Measurements from ENCODE around the gene NDUFS8. TPM values are rescaled to one million over a fixed set of nuclear protein-coding genes. Genes with fewer than 3 reads are reported as not detected.
A peak's percentile ranks its signal among the peaks of the same experiment; 100 is the strongest.

Gene NDUFS8
- total RNA-seq, 1 experiment from 2014 or later, result 214 TPM

DNA sequence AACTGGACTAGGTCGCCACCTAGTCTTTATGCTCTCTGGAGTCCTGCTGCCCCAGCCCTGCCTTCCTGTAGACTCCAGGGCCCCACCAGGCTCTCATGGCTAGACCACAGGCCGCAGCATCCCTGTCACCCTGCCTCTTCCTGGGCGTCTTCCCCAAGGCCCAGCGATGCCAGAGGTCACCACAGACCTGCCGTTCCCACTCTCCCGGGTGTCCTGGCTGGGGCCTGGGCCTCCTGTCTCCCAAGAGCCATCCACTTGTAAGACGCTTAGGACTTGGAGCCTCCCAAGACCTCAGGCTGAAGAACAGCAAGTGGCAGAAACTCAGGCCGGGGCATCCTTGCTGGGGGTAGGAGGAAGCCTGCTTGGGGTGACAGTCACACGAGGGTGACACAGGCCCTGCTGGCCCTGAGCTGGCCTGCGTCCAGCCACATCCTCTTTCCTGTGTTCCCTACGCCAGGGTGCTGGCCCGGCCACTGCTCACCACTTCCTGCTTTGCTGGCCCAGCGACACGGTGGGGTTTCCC is 6.3 kb downstream of the NDUFS8 start:
- no peak overlapping the region for H3K9ac ChIP-seq (ENCODE audit: extremely low read depth, insufficient read length, low read length)
- H3K79me1 ChIP-seq (ENCODE audit: insufficient read depth, low read depth, low read length, poor library complexity, severe bottlenecking), result peaks cover 1% of the 10 kb centered on the region
- no peak for DNase-seq
- no peak overlapping the region for H2BK15ac ChIP-seq (ENCODE audit: low read depth, low read length)
- H3K79me2 ChIP-seq (ENCODE audit: insufficient read depth, low read length), result no peaks in the 10 kb centered on the region
- H3K4me1 ChIP-seq (ENCODE audit: insufficient read depth, low read length), result no peaks in the 10 kb centered on the region; the same call in 1 of the 2 replicates
- peaks cover 9 to 10% of the 10 kb centered on the region in 2 experiments for H3K4me1 Mint-ChIP-seq
- H3K4me2 ChIP-seq (ENCODE audit: insufficient read depth, insufficient read length, low read length), result no peak overlapping the region
- H2AK5ac ChIP-seq (ENCODE audit: insufficient read length, low read length), result no peak overlapping the region
- no peak overlapping the region for H2AFZ ChIP-seq (ENCODE audit: low read length)
- no peak overlapping the region for H4K91ac ChIP-seq (ENCODE audit: insufficient read length, low read depth, low read length)
- peaks cover 9 to 30% (median 12%) of the 10 kb centered on the region in 3 experiments; a peak in 6 of 7 replicates for H3K36me3 Mint-ChIP-seq (ENCODE audit: insufficient read depth in 1 of 3, low read depth in 3 of 3)
- H3K9me3 Mint-ChIP-seq, result no peaks in the 10 kb centered on the region
- H2BK20ac ChIP-seq (ENCODE audit: low read depth, low read length, poor library complexity, severe bottlenecking), result no peak overlapping the region
- H3K27ac ChIP-seq (ENCODE audit: insufficient read length, low read depth, low read length), result no peak overlapping the region
- H3K23ac ChIP-seq (ENCODE audit: insufficient read length, low read depth, low read length), result no peak overlapping the region
- no peak overlapping the region for H3T11ph ChIP-seq (ENCODE audit: low read length)
- H3K14ac ChIP-seq (ENCODE audit: insufficient read depth, low read length), result no peak overlapping the region
- no peak overlapping the region for H3K4me3 Mint-ChIP-seq
- H3K27ac Mint-ChIP-seq, result peak overlapping the region in 1 of 3 experiments; percentile 44; a peak in 1 of 7 replicates
- no peak overlapping the region for H3K18ac ChIP-seq (ENCODE audit: insufficient read length, low read depth, low read length)
- no peak overlapping the region for H4K8ac ChIP-seq (replicated peaks; ENCODE audit: insufficient read length, low read depth, low read length)
- H2BK12ac ChIP-seq (ENCODE audit: insufficient read length, low read depth, low read length), result no peak overlapping the region
- no peaks in the 10 kb centered on the region for H4K20me1 ChIP-seq (ENCODE audit: control insufficient read depth, insufficient read depth, insufficient read length)
- no peaks in the 10 kb centered on the region for H3K27me3 Mint-ChIP-seq (ENCODE audit: low read depth)
- H3K4ac ChIP-seq (ENCODE audit: low read depth, low read length), result no peak overlapping the region
- no peak overlapping the region for H3K56ac ChIP-seq (ENCODE audit: insufficient read length, low read depth, low read length)
- H3K27me3 ChIP-seq (ENCODE audit: insufficient read depth, low read length), result no peaks in the 10 kb centered on the region
- no peak overlapping the region for H2BK120ac ChIP-seq (ENCODE audit: low read depth, low read length, poor library complexity, severe bottlenecking)
- no peaks in the 10 kb centered on the region for H3K23me2 ChIP-seq (ENCODE audit: insufficient read length, low read depth, low read length, poor library complexity, severe bottlenecking)
- no CpG with 5 or more reads among the region's 14 CpGs for WGBS (ENCODE audit: extremely low coverage, insufficient read length, low lambda C conversion rate)
- TF ChIP-seq, protein P1, sequence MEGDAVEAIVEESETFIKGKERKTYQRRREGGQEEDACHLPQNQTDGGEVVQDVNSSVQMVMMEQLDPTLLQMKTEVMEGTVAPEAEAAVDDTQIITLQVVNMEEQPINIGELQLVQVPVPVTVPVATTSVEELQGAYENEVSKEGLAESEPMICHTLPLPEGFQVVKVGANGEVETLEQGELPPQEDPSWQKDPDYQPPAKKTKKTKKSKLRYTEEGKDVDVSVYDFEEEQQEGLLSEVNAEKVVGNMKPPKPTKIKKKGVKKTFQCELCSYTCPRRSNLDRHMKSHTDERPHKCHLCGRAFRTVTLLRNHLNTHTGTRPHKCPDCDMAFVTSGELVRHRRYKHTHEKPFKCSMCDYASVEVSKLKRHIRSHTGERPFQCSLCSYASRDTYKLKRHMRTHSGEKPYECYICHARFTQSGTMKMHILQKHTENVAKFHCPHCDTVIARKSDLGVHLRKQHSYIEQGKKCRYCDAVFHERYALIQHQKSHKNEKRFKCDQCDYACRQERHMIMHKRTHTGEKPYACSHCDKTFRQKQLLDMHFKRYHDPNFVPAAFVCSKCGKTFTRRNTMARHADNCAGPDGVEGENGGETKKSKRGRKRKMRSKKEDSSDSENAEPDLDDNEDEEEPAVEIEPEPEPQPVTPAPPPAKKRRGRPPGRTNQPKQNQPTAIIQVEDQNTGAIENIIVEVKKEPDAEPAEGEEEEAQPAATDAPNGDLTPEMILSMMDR (conservative IDR thresholded peaks at IDR 0.05), result no peak
- H4K5ac ChIP-seq (ENCODE audit: insufficient read length, low read depth, low read length), result no peak overlapping the region
- no peaks in the 10 kb centered on the region for H3K9me3 ChIP-seq (ENCODE audit: control insufficient read depth, low read depth, low read length)
- no peak overlapping the region for H2BK5ac ChIP-seq (ENCODE audit: insufficient read length, low read length)
